RWPE2 (cell line): Measurements from ENCODE around the gene BCL11B.

Experiments used
- ATAC-seq: fragments of 200-7000 bp; cut with Tn5 transposase; 3 replicates; pipeline ENCODE4 v1.9.1; 2021; ENCODE audit warnings: low read depth
- DNase-seq: peaks from one replicate; pipeline ENCODE4 v3.0.0-alpha.2; 2020; ENCODE audit warnings: low spot score
- H3K27ac ChIP-seq: fragments of 450-650 bp; 2 replicates; pipeline ENCODE4 v1.5.1; 2017; ENCODE audit warnings: mild to moderate bottlenecking; ENCODE audit not compliant: poor library complexity, severe bottlenecking
- H3K27me3 ChIP-seq: fragments of 250-450 bp; sonication (Bioruptor Pico); 2 replicates; pipeline ENCODE4 v1.5.1; 2021; ENCODE audit warnings: mild to moderate bottlenecking, moderate library complexity; ENCODE audit not compliant: insufficient read depth, poor library complexity, severe bottlenecking
- H3K36me3 ChIP-seq: fragments of 250-450 bp; sonication (Bioruptor Pico); 2 replicates; pipeline ENCODE4 v1.5.1; 2020; ENCODE audit warnings: low read depth, mild to moderate bottlenecking, moderate library complexity
- H3K4me1 ChIP-seq: fragments of 250-450 bp; sonication (Bioruptor Pico); 2 replicates; pipeline ENCODE4 v1.5.1; 2021; ENCODE audit warnings: mild to moderate bottlenecking, moderate library complexity; ENCODE audit not compliant: insufficient read depth, poor library complexity, severe bottlenecking
- H3K4me3 ChIP-seq: fragments of 250-450 bp; sonication (Bioruptor Pico); 2 replicates; pipeline ENCODE4 v1.5.1; 2021; ENCODE audit warnings: mild to moderate bottlenecking, moderate library complexity; ENCODE audit not compliant: severe bottlenecking
- H3K9me3 ChIP-seq: fragments of 250-450 bp; sonication (Bioruptor Pico); 2 replicates; pipeline ENCODE4 v1.5.1; 2021; ENCODE audit warnings: mild to moderate bottlenecking, moderate library complexity; ENCODE audit not compliant: severe bottlenecking
- TF ChIP-seq, protein P1 (sequence below): fragments of 450-650 bp; IDR thresholded peaks from one replicate; pipeline ENCODE4 v1.5.1; 2017; ENCODE audit warnings: mild to moderate bottlenecking, moderate library complexity; ENCODE audit not compliant: poor library complexity, severe bottlenecking

BCL11B gene

DNA sequence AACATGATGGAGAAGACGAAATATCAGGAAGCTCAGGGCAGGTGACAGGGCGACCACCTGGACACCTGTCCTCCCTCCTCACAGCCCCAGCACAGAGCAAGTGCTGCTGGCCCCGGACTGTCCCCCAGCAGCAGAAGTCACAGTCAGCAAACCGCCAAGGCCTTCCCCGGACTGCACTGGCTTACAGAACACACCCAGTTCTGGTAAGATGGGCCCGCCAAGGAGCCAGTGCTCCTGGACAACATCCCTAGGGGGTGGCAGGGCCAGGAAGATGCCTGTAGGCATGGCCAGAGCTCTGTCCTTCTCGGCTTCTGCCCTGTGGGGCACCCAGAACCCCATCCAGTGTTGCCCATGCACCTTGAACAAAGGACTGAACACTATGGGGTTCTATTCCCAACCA lies 77.9 kb downstream of the BCL11B start:
- ATAC-seq (no peak), DNase-seq (no peak)
- TF ChIP-seq, protein P1, sequence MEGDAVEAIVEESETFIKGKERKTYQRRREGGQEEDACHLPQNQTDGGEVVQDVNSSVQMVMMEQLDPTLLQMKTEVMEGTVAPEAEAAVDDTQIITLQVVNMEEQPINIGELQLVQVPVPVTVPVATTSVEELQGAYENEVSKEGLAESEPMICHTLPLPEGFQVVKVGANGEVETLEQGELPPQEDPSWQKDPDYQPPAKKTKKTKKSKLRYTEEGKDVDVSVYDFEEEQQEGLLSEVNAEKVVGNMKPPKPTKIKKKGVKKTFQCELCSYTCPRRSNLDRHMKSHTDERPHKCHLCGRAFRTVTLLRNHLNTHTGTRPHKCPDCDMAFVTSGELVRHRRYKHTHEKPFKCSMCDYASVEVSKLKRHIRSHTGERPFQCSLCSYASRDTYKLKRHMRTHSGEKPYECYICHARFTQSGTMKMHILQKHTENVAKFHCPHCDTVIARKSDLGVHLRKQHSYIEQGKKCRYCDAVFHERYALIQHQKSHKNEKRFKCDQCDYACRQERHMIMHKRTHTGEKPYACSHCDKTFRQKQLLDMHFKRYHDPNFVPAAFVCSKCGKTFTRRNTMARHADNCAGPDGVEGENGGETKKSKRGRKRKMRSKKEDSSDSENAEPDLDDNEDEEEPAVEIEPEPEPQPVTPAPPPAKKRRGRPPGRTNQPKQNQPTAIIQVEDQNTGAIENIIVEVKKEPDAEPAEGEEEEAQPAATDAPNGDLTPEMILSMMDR, result no peak
- Histone ChIP-seq H3K4me3 (no peak overlapping the region), H3K36me3 (no peaks in the 10 kb centered on the region), H3K4me1 (peaks cover 7% of the 10 kb centered on the region), H3K9me3 (no peaks in the 10 kb centered on the region), H3K27me3 (no peaks in the 10 kb centered on the region), H3K27ac (no peak overlapping the region)

DNA sequence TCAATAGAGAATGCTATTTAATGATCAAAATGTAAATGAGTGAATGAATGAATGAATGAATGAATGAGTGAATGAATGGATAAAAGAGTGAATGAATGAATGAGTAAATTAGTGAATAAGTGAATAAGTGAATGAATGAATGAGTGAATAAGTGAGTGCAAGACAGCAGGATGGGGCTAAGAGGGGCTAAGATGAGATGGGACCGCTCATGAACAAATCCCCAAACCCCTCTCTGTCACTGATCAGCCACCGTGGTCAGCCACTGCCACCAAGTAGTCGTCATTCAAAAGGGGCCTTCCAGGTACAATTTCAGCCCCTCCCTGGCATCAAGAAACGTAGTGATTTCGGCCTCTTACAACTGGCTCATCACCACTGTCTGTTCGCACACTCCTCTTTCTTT lies 79.2 kb downstream of the BCL11B start:
- H3K4me3 ChIP-seq, result no peak overlapping the region
- ATAC-seq (no peak), DNase-seq (no peak)
- H3K27me3 ChIP-seq, result no peaks in the 10 kb centered on the region
- no peaks in the 10 kb centered on the region for H3K36me3 ChIP-seq
- H3K4me1 ChIP-seq, result peaks cover 7% of the 10 kb centered on the region
- no peaks in the 10 kb centered on the region for H3K9me3 ChIP-seq
- TF ChIP-seq, protein P1, result no peak
- no peak overlapping the region for H3K27ac ChIP-seq

DNA sequence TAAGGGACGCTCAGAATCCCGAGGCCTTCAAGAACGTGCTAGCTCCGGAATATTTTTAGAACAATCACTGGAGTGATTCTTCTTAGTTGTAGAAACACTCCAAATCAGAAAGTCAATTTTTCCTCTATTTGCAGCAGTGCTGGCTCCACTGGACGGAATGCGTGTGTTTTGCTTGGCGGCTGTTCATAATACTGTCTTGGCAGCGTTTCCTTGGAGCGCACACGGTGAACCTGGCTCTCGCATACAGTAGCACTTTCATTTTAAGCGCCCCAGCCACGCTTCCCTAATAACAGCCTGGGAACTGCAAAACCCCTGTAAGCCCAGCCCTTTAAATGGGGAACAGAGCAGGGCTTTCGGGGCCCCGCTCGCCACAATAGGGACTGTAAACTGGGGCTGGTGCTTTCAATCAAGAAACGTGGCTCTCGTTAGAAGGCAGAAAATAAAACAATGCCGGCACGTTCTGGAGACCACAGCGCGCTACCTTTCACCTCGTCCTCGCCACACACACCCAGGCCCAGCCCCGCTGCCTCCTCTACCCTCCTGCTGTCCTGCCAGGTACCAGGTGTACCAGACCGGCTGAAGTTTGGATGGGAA lies 79.9 kb downstream of the BCL11B start:
- no peaks in the 10 kb centered on the region for H3K27me3 ChIP-seq
- no peak overlapping the region for H3K27ac ChIP-seq
- peak overlapping the region; percentile 29 for H3K4me3 ChIP-seq
- ATAC-seq (peak; percentile 86), DNase-seq (no peak)
- no peaks in the 10 kb centered on the region for H3K9me3 ChIP-seq
- peaks cover 7% of the 10 kb centered on the region for H3K4me1 ChIP-seq
- TF ChIP-seq, protein P1, result no peak
- no peaks in the 10 kb centered on the region for H3K36me3 ChIP-seq

DNA sequence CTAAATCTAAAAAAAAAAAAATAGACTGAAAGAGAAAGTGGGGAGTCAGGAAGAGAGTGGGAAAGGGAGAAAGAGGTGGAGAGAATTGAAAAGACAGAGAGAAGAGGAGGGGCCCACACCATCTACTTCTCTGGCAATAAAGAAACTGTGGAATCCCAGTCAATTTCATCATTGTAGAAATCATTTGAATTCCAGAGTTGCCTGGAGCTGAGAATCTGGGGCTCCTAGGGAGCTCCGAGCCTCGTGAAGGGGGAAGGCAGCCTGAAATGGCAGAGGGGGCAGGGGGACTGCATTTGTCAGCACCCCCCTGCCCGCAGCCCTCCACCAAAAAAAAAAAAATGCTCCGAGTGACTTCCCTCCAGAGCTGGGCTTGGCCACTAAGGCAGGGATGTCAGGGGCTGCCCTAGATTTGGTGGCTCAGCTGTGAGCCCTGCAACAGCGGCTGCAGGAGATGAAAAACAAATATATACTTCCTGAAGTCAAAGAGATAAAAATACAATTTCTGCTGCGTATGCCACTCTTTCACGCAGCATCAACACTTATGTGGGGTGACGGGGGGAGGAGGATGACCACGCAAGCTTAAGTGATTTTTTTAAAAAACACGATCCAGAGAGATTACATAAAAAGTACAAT lies 80.5 kb downstream of the BCL11B start:
- peaks cover 7% of the 10 kb centered on the region for H3K4me1 ChIP-seq
- peak overlapping the region; percentile 29 for H3K4me3 ChIP-seq
- ATAC-seq (0 out of 3 replicates have a peak, but pooled peaks have one; percentile 4), DNase-seq (no peak)
- TF ChIP-seq, protein P1, result peak; percentile 43
- H3K36me3 ChIP-seq, result no peaks in the 10 kb centered on the region
- no peak overlapping the region for H3K27ac ChIP-seq
- no peaks in the 10 kb centered on the region for H3K27me3 ChIP-seq
- H3K9me3 ChIP-seq, result no peaks in the 10 kb centered on the region
